ENCODE data around the gene PCBP4.
"Not testable (repeated sequence)": the region's sequence is repeated elsewhere in the genome, so short reads cannot be mapped to it uniquely, and the experiment has no call there.

PCBP4 gene

DNA sequence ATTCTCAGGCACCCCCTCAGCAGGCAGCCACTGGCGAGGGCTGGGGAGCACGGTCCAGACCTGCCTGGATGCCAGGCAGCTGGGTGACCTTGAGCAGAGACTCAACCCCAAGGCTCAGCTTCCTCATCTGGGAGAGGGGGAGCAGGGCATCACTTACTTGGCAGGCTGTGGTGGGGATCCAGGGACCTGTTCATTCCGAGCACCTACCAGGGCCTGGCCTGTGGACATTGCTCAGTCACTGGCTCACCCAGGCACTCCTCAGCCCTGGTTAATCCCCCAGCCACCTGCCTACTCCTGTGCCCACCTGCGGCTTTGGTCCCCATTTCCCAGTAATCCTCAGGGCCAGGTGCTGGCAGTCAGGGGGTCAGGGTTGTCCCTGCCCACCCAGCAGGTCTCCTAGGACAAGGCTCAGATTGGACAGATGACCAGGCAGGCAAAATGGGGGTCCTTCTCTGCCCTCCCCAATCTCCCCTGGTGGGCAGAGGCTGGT is 37.7 kb upstream of the PCBP4 start:
- no peak for TF ChIP-seq TAF1 (IDR thresholded peaks at IDR 0.05; ENCODE audit: borderline replicate concordance, low read depth, low read length)
- no peak for TF ChIP-seq POLR2A (IDR thresholded peaks at IDR 0.05; ENCODE audit: low read depth, low read length)
- no peak for TF ChIP-seq POLR2AphosphoS5 (IDR thresholded peaks at IDR 0.05; ENCODE audit: low read depth, low read length)
- DNase-seq (ENCODE audit: insufficient read length) (no peak), FAIRE-seq (no peak)

DNA sequence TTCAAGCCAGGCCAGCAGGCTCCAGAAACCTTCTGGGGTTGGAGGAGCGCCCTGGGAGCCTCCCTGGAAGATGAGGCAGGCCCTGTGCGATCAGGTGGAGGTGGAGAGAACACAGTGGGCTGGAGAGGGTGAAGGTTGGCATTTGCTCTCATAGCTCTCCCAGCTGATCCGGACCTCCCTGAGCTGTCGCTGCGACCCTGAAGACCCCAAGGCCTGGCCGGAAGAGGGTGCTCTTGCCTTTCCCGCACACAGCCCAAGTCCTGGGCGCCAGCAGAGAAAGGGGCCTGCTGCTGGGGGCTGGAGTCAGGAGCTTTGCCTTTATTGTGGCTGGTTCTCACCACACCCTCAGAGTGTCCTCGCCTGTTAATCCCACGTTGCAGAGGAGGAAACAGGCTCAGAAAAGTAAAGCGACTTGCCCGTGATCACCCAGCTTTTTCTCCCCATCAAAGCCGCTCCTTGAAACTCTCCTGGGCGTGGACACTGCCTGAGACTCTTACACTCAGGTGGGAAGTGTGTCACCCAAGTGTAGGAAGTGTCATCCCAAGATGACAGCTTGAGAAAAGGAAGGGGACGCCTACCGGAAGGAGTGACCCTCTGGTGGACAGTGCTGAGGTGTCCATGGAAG is 37.0 kb upstream of the PCBP4 start:
- FAIRE-seq (peak; percentile 70), DNase-seq (ENCODE audit: insufficient read length) (no peak)
- TF ChIP-seq TAF1 (IDR thresholded peaks at IDR 0.05; ENCODE audit: borderline replicate concordance, low read depth, low read length) = no peak
- no peak for TF ChIP-seq POLR2A (IDR thresholded peaks at IDR 0.05; ENCODE audit: low read depth, low read length)
- TF ChIP-seq POLR2AphosphoS5 (IDR thresholded peaks at IDR 0.05; ENCODE audit: low read depth, low read length) = no peak

DNA sequence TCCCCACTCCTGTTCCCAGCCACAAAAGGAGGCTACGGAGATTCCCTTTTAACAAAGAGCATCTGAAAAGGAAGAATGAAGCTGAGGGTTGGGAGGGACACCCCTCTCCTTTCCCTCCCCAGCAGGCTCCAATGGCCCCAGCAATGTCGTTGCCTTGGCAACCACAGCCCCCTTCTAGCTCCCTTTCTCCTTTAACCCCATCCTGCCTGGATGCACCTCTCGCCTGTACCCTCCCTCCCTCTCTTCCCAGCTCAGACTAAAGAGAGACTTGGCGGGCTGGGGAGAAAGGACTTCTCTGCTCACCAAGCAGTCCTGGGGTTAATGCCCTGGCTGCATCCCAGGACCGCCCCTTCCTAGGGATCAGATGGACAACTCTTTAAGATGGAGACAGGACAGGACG is 35.5 kb upstream of the PCBP4 start:
- DNase-seq (ENCODE audit: insufficient read length) (no peak), FAIRE-seq (no peak)
- TF ChIP-seq TAF1 (IDR thresholded peaks at IDR 0.05; ENCODE audit: borderline replicate concordance, low read depth, low read length) (no peak), POLR2A (IDR thresholded peaks at IDR 0.05; ENCODE audit: low read depth, low read length) (no peak), POLR2AphosphoS5 (IDR thresholded peaks at IDR 0.05; ENCODE audit: low read depth, low read length) (no peak)

DNA sequence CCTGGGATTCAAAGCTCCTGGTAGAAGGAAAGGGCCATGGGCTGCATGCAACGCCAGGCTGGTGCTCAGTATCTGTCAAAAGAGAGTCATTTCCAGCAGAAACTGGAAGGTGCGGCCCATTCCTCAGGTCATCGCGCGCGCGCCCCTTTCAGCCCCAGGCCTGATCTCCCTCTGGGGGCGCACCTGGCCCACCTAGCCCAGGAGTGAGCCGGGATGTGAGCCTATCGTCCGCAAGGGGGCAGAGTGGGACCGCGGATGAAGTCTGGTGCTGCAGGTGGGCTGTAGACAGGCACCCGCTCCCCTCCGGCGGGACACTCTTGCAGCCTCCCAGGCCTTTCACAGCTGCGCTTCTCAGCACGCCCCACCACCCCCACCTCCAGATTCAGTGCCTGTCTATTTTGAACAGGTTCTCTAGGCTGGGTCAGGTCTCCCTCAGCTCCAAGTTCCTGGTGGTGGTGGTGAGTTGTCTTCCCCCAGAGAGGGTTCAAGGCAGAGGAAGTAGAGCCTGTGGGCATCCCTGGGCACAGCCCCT is 34.3 kb upstream of the PCBP4 start:
- FAIRE-seq (peak; percentile 97), DNase-seq (ENCODE audit: insufficient read length) (peak; percentile 97)
- TF ChIP-seq POLR2AphosphoS5 (IDR thresholded peaks at IDR 0.05; ENCODE audit: low read depth, low read length) (no peak), POLR2A (IDR thresholded peaks at IDR 0.05; ENCODE audit: low read depth, low read length) (no peak), TAF1 (IDR thresholded peaks at IDR 0.05; ENCODE audit: borderline replicate concordance, low read depth, low read length) (no peak)

DNA sequence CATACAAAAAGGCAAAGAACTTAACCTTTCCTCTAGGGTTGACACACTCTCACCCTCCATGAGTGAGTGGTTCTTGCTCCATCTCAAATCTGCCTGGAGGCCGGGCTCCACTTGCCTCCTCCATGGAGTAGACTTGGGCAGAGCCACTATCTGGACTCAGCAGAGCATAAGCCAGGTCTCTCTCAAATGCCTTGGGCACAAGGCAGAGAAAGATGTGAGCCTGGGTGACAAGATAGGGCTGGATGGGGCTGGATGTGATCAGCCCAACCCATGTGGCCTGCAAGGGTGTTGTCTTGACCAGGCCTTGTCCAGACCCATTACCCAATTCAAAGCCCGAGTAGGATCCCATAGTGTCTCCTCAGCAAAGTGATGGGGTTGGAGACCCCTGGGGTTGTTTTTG is 32.6 kb upstream of the PCBP4 start:
- TF ChIP-seq TAF1 (IDR thresholded peaks at IDR 0.05; ENCODE audit: borderline replicate concordance, low read depth, low read length) (no peak), POLR2AphosphoS5 (IDR thresholded peaks at IDR 0.05; ENCODE audit: low read depth, low read length) (no peak), POLR2A (IDR thresholded peaks at IDR 0.05; ENCODE audit: low read depth, low read length) (no peak)
- FAIRE-seq (no peak), DNase-seq (ENCODE audit: insufficient read length) (no peak)

DNA sequence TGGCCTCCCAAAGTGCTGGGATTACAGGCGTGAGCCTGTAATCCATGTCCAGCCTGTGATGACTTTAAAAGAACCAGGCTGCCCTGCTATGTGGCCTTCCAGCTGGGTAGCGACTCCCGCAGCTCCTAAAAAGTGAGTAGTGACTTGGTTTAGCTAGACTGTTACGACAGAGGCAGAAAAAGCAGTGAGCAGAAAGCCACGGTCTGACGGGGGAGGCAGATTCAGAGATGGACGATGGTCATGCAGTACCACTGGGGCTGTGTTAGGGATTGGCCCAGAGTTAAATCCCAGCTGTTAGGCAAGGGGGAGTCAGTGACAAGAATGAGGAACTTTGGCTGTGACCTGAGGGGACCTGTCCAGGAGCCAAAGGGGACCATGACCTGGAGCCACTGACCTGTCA is 31.5 kb upstream of the PCBP4 start:
- no peak for DNase-seq (ENCODE audit: insufficient read length)
- no peak for FAIRE-seq

DNA sequence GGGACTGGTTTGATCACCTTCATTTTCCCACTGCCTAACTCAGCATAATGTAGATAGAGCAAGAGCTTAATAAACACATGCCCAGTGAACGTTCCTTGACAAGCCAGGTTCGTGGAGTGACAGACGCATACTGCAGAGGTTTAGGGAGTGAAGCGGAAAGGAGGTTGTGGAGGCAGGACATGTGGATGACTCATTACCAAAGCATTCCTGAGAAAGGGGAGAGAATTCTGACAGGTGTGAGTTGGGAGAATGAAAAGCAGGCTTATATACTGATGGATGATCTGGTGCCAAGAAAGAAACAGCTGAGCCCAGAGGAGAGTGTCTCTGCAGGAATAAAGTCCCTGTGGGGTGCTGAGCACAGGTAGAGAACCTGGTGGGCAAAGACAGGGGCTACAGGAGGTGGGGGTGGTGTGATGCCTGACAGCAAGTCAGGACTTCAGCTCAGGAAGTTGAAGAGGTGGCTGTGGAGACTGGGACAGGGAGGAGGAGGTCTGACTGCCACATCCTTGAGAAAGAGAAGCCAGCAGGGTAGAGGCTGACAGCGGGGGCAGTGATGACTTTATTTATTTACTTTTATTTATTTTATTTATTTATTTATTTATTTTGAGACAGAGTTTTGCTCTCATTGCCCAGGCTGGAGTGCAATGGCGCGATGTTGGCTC is 30.8 kb upstream of the PCBP4 start:
- TF ChIP-seq TAF1 (IDR thresholded peaks at IDR 0.05; ENCODE audit: borderline replicate concordance, low read depth, low read length) = no peak
- no peak for TF ChIP-seq POLR2A (IDR thresholded peaks at IDR 0.05; ENCODE audit: low read depth, low read length)
- TF ChIP-seq POLR2AphosphoS5 (IDR thresholded peaks at IDR 0.05; ENCODE audit: low read depth, low read length) = no peak
- DNase-seq (ENCODE audit: insufficient read length) = no peak
- FAIRE-seq = no peak

More for the DNA sequence above, 31.5 kb upstream of the PCBP4 start:
- no peak for TF ChIP-seq TAF1 (IDR thresholded peaks at IDR 0.05; ENCODE audit: borderline replicate concordance, low read depth, low read length)

DNA sequence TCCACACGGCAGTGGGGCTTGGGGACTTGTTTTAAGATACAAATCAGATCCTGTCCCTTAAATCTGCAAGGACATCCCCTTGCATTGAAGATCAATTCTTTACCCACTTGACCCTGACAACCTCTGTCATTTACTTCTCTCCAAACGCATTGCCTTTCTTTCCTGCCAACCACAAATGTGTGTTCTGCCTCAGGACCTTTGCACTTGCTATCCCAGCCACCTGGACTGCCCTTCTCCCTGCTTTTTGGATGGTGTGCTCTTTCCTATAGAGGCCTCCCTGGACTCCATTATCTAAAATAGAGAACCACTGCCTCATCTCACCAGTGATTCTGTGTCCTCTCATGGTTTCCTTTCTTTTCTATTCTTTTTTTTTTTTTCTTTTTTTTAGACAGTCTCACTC is 29.9 kb upstream of the PCBP4 start:
- FAIRE-seq (no peak), DNase-seq (ENCODE audit: insufficient read length) (no peak)

DNA sequence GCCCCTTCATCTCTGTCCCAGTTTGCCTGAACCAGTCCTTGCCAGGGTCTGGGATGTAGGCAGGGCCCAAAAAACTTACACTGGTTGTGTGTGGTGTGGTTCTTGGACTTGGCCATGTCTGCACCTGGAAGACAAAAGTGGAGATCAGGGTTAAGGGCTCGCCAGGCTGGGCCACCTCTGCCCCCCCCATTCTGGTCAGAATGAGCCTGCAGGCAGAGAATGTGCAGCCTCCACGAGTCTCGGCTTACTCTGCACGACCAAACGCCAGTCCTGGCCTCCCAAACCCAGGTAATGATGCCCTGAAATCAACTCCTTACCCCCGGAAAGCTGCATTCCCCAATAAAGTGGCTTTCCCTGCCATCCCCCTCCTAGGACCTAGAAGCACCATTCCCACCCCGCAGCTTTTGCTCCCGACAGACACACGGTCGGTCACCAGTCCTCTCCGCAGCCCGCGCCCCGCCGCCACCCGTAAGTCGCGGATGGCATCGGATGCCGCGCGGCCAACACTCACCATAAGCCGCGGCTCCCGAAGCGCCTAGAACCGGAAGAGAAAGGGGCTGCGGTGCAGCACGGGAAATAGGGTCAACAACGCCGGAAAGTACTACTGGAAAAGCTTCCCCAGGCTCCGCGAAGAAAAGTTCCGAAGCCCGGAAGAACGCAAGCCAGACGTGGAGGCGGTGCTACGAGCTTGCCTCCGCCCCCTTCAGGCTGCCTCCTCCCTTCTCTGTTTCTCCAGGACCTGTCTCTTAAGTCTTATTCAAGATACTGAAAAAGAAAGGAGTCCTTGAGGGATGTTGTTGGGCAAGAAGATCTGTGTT is 28.3 kb upstream of the PCBP4 start, which contains the start of gene RPL29:
Gene RPL29 (minus strand): TSS at position 550 of the 818 bp plus-strand sequence. CDS start 434 bp downstream, at position 116.
- DNase-seq (ENCODE audit: insufficient read length) (peak; percentile 92), FAIRE-seq (peak; percentile 98)
- peak; percentile 98 for TF ChIP-seq POLR2AphosphoS5 (IDR thresholded peaks at IDR 0.05; ENCODE audit: low read depth, low read length)
- TF ChIP-seq TAF1 (IDR thresholded peaks at IDR 0.05; ENCODE audit: borderline replicate concordance, low read depth, low read length) = peak; percentile 100
- peak; percentile 99 for TF ChIP-seq POLR2A (IDR thresholded peaks at IDR 0.05; ENCODE audit: low read depth, low read length)

More for the DNA sequence above, 29.9 kb upstream of the PCBP4 start:
- no peak for TF ChIP-seq POLR2AphosphoS5 (IDR thresholded peaks at IDR 0.05; ENCODE audit: low read depth, low read length)
- no peak for TF ChIP-seq POLR2A (IDR thresholded peaks at IDR 0.05; ENCODE audit: low read depth, low read length)
- TF ChIP-seq TAF1 (IDR thresholded peaks at IDR 0.05; ENCODE audit: borderline replicate concordance, low read depth, low read length) = no peak

DNA sequence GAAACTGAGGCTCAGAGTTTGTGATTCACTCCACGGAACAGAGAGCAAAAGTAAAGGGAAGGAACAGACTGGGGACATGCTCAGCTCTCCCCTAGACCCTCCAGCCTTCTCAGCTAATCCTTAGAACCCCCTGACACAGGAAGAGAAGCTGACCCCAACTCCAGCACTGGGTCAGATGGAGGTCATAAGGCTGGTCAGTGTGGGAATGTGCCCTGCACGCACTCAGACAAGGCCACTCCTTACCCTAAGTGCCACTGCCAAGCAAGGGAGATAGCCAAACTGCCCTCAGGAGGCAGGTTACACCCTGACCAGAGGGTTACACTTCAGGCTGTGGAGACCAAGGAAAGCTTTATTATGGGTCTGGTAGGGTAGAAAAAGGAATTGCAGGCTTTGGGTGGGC is 27.3 kb upstream of the PCBP4 start:
- DNase-seq (ENCODE audit: insufficient read length) = no peak
- TF ChIP-seq TAF1 (IDR thresholded peaks at IDR 0.05; ENCODE audit: borderline replicate concordance, low read depth, low read length) (no peak), POLR2A (IDR thresholded peaks at IDR 0.05; ENCODE audit: low read depth, low read length) (peak; percentile 40; the same call in 1 of the 2 replicates), POLR2AphosphoS5 (IDR thresholded peaks at IDR 0.05; ENCODE audit: low read depth, low read length) (0 out of 2 replicates have a peak, but pooled peaks have one; percentile 41)
- no peak for FAIRE-seq

DNA sequence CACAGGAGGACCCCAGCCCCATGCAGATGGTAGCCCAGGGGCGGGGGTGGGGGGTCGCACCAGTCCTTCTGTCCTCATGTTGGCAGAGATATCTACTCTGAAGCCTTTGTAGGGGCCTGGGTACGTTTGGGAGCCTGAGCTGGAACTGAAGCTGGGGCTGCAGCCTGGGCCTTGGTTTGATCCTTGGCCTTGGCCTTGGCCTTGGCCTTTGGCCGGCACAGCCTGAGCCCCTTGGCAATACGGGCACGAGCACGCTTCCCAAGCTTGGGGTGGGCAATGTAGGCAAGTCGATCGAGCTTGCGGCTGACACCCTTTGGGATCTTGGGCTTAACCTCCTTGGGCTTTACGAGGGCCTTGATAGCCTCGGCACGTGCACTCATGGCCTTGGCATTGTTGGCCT is 26.4 kb upstream of the PCBP4 start:
- FAIRE-seq; DNase-seq (ENCODE audit: insufficient read length): not testable (repeated sequence)
